NCI-H1092 (cell line): ENCODE data around the gene SKOR2.
"Not testable (repeated sequence)": the region's sequence is repeated elsewhere in the genome, so short reads cannot be mapped to it uniquely, and the experiment has no call there.

Experiments
- DNase-seq: peaks from one replicate; lab custom pipeline; 2025; lab: John Stamatoyannopoulos, UW

Gene SKOR2

DNA sequence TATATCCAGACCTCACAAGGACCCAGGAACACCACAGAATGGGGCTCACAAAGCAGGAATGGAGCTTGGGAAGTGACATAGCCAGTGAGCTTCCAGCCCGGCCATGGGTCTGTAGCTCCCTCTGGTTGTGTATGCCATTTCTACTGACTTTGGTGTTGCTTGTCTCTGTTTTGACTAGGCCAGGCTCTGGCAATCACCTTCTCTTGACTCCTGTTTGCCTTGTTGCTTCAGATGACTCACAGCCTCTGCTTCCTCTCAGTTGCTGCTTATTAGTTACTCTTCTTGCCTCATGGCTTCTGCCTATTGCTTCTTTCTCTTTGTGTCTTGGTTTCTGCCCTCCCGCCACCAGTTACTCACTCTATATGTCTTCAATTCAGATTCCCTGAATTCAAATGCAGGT lies 59.5 kb downstream of the SKOR2 start:
- DNase-seq, result no peak

DNA sequence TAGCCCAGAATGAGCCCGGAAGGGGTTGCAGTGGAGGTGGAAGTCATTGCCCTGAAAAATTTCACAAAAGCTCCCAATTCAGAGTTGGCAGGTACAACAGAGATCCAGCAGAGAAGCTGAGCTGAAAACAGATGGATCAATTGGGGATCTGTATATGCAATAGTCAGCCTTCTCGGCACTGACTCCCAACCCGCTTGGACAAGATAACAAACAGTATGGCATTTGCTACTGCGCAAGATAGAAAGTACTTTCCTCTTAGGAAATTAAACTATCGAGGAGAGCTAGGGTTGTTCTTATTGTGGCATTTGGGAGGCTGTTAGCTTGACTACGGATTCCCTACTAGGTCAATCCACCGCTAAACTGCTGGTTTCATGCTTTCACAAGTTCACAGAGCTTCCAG lies 63.7 kb downstream of the SKOR2 start:
- DNase-seq, result no peak

DNA sequence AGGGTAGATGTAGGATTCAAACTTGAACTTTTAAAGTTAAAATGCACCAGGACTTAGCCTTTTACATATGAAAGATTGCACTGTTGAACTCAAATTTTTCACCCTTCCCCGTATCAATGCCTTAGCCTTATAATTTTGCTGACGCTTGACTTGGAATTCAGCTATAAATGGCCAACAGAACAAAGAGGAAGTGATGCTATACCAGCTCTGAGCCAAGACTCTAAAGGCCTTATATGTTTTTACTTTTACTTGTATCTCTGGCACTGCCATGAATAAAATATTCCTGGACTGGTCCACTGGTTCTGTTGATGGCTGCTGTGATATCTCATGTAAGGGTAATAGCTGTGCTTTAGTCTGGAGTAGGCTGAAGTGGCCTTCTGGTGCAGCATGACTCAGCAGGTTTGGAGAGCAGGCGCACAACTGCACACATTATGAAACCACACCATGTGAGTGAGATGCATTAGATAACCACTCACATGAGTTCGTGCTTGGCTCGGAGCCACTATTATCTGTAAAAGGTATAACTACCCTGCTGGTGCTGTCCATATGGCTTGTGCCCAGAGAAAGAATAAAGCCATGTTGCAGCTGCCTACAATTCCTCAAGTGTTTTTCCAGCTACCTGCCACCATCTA lies 66.9 kb downstream of the SKOR2 start:
- DNase-seq, result peak; percentile 4

- DNase-seq, result not testable (repeated sequence)
Measured at GRCh38 chr18:47182156-47182555, 69.3 kb downstream of the SKOR2 start.

DNA sequence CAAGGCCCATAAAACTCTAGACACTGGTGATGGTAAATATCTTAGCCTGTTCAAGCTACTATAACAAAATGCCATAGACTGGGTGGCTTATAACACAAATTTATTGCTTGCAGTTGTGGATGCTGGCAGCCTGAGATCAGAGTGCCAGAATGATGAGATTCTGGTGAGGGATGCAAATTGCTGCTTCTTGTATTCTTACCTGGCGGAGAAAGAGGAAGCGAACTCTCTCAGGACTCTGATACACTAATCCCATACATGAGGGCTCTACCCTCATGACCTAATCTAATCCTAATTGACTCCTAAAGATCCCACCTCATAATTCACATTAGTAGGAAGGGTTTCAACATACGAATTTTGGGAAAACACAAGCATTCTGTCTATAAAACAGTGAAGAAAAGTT lies 70.7 kb downstream of the SKOR2 start:
- DNase-seq, result no peak

DNA sequence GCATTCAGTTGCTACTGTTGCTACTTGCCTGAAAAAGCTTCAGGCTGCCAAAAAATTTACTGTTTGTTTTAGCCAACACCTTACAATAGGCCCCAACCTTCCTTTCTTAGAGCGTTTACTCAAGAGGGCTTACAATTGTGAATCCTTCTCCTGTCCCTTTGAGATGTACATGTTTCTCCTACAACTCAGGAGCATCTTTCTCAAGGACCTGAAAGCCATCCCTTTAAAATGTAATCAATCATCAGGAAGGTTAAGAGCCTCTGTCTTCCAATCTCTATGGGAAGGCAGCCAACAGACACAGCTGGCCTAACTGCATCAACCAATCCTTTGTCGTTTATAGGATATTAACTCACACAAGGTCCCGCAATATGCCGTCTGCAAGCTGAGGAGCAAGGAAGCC lies 71.9 kb downstream of the SKOR2 start:
- DNase-seq, result peak; percentile 64

DNA sequence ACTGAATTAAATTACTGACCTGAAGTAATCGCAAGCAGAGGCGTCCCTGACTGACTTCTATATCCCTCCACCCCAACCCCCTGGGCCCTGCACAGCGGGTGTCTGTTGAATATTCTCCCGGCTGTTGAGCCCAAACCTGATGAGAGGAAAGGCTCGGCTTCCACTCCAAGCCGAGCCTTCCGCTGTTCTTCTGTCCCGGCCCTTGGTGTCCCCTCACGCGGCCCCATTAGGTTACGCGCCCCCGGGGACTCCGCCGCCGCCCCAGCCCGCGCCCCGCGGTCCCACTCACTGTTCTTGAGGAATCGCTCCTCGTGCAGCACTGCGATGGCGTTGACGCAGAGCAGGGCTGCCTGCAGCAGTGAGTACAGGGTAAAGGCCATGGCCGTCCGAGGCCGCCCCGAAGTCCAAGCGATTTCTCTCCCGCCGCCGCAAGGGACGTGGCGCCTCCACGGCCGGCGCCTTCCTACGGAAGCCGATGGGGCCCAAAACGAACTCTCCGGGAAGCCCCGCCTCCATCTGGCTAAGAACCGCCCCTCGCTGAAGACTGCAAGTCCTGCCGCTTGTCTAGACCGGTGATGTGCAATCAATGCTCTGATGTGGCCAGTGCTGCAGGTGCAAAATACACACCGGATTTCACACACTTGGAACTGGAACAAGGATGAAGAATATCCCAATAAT lies 75.4 kb downstream of the SKOR2 start, which contains the start of gene IER3IP1:
Gene IER3IP1, minus strand, starts transcription at position 467 of the 678 bp plus-strand sequence. Its CDS starts 87 bp downstream, at position 380.
- DNase-seq, result peak; percentile 90

DNA sequence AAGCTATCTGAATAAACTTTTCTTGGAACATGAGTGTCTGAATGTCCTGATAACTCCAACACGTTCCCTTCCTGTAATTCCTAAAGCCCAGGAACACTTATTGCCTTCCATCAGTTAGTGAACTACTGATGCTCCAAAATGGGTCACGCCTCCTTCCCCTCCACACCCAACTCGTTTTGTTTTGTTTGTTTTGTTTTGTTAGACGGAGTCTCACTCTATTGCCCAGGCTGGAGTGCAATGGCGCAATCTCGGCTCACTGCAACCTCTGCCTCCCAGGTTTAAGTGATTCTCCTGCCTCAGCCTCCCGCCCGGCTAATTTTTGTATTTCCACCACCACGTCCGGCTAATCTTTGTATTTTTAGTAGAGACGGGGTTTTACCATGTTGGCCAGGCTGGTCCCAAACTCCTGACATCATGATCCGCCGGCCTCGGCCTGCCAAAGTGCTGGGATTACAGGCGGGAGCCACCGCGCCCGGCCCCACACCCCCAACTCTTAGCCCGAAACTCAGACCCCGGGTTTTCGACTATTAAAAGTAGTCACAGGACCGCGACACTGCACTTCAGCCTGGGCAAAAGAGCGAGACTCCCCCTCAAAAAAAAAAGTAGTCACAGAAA lies 76.1 kb downstream of the SKOR2 start:
- no peak for DNase-seq

- no peak for DNase-seq
Measured at GRCh38 chr18:47174545-47175116, 76.8 kb downstream of the SKOR2 start.

DNA sequence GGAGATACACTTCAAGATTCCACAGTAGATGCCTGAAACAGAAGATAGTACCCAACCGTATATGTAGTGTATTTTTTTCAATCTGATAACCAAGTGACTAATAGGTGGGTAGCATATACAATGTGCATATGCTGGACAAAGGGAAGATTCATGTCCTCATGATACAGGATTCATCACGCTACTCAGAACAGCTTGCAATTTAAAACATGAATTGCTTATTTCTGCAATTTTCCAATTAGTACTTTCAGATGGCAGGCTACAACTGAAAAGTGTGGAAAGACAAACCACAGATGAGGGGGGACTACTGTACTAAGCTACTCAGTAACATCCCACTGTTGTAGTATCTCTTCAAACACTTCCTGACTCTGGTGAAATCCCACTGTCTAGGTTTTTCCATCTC lies 79.0 kb downstream of the SKOR2 start:
- no peak for DNase-seq

- DNase-seq, result no peak
Measured at GRCh38 chr18:47168913-47169312, 82.5 kb downstream of the SKOR2 start.

DNA sequence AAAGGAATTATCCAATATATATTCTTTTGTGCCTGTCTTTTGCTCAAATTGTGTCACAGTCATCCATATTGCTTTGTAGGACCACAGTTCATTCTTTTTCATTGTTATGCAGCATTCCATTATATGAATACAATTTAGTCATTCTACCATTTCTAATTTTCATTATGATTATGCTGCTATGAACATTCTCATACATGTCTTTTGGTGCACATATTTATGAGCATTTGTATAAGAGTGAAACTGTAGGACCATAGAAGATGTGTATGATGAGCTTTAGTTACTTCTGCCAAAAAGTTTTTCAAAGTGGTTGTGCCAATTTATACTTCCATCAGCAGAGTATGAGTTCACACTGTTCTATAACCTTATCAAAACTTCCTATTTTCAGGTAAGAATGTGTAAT lies 83.0 kb downstream of the SKOR2 start:
- DNase-seq, result no peak

- no peak for DNase-seq
Measured at GRCh38 chr18:47166294-47166693, 85.2 kb downstream of the SKOR2 start.

- DNase-seq, result no peak
Measured at GRCh38 chr18:47163241-47163640, 88.2 kb downstream of the SKOR2 start.

GRCh38 chr18:47160256-47160655 lies 91.2 kb downstream of the SKOR2 start:
- no peak for DNase-seq

- DNase-seq, result not testable (repeated sequence)
Measured at GRCh38 chr18:47158404-47158803, 93.1 kb downstream of the SKOR2 start.
